Measurements from ENCODE around the gene CDC42SE2. TPM values are rescaled to one million over a fixed set of nuclear protein-coding genes. Genes with fewer than 3 reads are reported as not detected.

CDC42SE2 gene
- total RNA-seq, 6 donors from 2014 or later: 13.6 to 92.1 (median 36.5) TPM

DNA sequence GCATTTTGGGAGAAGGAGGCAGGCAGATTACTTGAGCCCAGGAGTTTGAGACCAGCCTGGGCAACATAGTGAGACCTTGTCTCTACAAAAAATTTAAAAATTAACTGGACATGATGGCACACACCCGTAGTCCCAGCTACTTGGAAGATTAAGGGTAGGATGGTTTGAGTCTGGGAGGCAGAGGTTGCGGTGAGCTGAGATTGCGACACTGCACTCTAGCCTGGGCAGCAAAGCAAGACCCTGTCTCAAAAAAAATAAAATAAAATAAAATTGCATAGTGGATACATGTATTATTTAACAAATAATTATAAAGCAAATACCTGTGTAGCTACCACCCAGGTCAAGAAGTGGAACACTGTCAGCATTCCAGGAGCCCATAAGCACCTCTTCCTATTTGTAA, 90.1 kb downstream of the CDC42SE2 start:
- no peak overlapping the region for H3K27ac ChIP-seq
- no peaks in the 10 kb centered on the region for H3K36me3 ChIP-seq
- TF ChIP-seq, protein P1, sequence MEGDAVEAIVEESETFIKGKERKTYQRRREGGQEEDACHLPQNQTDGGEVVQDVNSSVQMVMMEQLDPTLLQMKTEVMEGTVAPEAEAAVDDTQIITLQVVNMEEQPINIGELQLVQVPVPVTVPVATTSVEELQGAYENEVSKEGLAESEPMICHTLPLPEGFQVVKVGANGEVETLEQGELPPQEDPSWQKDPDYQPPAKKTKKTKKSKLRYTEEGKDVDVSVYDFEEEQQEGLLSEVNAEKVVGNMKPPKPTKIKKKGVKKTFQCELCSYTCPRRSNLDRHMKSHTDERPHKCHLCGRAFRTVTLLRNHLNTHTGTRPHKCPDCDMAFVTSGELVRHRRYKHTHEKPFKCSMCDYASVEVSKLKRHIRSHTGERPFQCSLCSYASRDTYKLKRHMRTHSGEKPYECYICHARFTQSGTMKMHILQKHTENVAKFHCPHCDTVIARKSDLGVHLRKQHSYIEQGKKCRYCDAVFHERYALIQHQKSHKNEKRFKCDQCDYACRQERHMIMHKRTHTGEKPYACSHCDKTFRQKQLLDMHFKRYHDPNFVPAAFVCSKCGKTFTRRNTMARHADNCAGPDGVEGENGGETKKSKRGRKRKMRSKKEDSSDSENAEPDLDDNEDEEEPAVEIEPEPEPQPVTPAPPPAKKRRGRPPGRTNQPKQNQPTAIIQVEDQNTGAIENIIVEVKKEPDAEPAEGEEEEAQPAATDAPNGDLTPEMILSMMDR (IDR thresholded peaks at IDR 0.05): no peak
- no peak for TF ChIP-seq POLR2AphosphoS5 (IDR thresholded peaks at IDR 0.05)
- no peaks in the 10 kb centered on the region for H3K9me3 ChIP-seq
- H3K27me3 ChIP-seq: no peaks in the 10 kb centered on the region
- 88 to 92% methylated on average over 3 of the region's 3 CpGs for WGBS, 2 donors
- H3K4me3 ChIP-seq: no peak overlapping the region
- ATAC-seq (ENCODE audit: low FRiP score in 2 of 2) (no peak), DNase-seq (no peak)
- peaks cover 0 to 22% (median 10%) of the 10 kb centered on the region in 4 donors for H3K4me1 ChIP-seq

DNA sequence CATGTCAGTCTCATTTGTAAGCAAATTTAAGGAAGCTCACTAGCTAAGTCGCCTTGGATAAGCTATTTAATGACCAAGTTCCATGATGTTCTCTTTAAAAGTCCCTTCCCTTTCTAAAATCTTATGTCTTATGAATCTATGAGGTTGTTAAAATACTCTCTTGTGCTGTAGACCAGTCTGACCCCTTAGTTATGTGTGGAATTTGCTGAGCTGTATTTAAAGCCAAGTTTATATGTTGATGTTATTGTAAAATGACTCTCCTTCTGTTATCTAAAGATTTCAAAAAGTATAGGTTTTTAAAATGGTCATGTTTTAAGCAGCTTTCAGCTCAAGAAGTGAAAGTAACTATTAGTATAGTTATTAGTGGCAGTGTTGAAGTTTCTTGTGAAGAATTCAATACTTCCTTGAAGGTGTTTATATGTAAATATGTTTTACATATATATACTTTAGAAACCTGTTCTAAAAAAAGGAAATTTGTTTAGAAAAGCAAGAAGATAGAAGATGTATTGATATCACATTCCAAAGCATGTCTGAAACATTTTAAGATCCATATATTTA, 92.2 kb downstream of the CDC42SE2 start:
- peaks cover 0 to 8% (median 0%) of the 10 kb centered on the region in 4 donors for H3K36me3 ChIP-seq

DNA sequence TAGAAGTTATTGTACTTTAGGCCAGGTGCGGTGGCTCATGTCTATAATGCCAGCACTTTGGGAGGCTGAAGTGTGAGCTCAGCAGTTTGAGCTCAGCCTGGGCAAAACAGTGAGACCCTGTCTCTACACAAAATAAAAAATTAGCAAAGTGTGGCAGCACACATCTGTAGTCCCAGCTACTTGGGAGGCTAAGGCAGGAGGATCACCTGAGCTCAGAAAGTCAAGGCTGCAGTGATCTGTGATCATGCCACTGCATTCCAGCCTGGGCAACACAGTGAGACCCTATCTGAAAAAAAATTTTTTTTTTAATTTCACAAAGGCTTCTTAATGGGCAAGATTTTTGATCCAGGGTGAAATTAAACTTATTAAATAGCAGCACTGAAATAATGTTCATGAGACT, 92.8 kb downstream of the CDC42SE2 start:
- no peak for DNase-seq
- 78 to 92% methylated on average over 1 of the region's 1 CpG for WGBS, 2 donors
- TF ChIP-seq EP300 (IDR thresholded peaks at IDR 0.05) (no peak), POLR2AphosphoS5 (IDR thresholded peaks at IDR 0.05) (no peak), POLR2A (IDR thresholded peaks at IDR 0.05) (no peak)
- TF ChIP-seq, protein P1 (IDR thresholded peaks at IDR 0.05): no peak
- no peak for ATAC-seq (ENCODE audit: low FRiP score in 2 of 2)
- H3K27me3 ChIP-seq: no peaks in the 10 kb centered on the region
- H3K36me3 ChIP-seq: peaks cover 0 to 8% (median 0%) of the 10 kb centered on the region in 4 donors
- H3K4me1 ChIP-seq: peaks cover 0 to 22% (median 10%) of the 10 kb centered on the region in 4 donors
- no peak overlapping the region for H3K4me3 ChIP-seq
- no peak overlapping the region for H3K27ac ChIP-seq
- no peaks in the 10 kb centered on the region for H3K9me3 ChIP-seq

More for the DNA sequence above, 92.2 kb downstream of the CDC42SE2 start:
- Histone ChIP-seq H3K4me1 (peaks cover 0 to 22% (median 10%) of the 10 kb centered on the region in 4 donors), H3K9me3 (no peaks in the 10 kb centered on the region), H3K4me3 (no peak overlapping the region), H3K27me3 (no peaks in the 10 kb centered on the region), H3K27ac (no peak overlapping the region)
- no peak for DNase-seq
- no peak for ATAC-seq (ENCODE audit: low FRiP score in 2 of 2)
- WGBS, 2 donors: 44 to 50% methylated on average over 1 of the region's 1 CpG
- TF ChIP-seq EP300 (IDR thresholded peaks at IDR 0.05): no peak

DNA sequence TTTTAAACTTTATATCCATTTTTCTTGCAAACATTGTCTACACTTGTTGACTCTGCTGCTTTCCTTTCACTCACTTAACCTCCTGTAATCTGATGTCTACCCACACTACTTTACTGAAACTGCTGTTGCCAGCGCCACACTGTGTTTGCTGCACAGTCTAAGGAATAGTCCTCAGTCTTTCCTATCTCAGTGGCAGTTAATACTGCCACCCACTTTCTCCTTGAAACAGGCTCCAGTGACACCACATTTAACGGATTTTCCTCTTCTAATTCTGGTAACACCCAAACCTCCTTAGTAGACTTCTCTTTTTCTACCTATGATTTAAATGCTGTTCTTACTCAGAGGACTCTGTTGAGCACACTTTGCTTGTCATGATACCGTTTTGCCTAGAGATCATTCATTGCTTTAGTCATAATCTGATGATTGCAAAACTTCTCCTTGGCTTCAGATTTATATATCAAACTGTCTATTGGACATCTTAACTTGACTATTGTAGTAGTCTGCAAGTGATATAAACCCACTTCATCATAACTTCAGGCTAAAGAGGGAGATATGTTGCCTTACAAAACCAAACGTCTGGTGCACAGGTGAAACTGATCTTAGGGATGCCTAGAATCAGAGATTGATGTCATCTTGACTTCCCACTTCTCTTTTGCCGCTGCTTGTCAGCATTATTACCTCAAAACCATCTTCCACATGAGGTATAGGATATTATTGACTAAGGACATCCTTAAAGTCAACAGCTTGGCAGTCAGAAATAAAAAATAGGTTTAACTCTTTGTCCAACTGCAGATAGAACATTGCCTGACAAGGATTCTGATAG, 94.1 kb downstream of the CDC42SE2 start:
- WGBS, 2 donors: 56 to 70% methylated on average over 5 of the region's 5 CpGs
- no peak for ATAC-seq (ENCODE audit: low FRiP score in 2 of 2)

More for the DNA sequence above, 94.1 kb downstream of the CDC42SE2 start:
- no peak overlapping the region for H3K27ac ChIP-seq
- H3K4me3 ChIP-seq: no peak overlapping the region
- peaks cover 0 to 8% (median 0%) of the 10 kb centered on the region in 4 donors for H3K36me3 ChIP-seq
- H3K4me1 ChIP-seq: peaks cover 0 to 22% (median 10%) of the 10 kb centered on the region in 4 donors
- no peak for TF ChIP-seq POLR2AphosphoS5 (IDR thresholded peaks at IDR 0.05)
- no peak for TF ChIP-seq EP300 (IDR thresholded peaks at IDR 0.05)
- TF ChIP-seq POLR2A (IDR thresholded peaks at IDR 0.05): no peak
- TF ChIP-seq, protein P1 (IDR thresholded peaks at IDR 0.05): no peak
- DNase-seq: no peak
- H3K27me3 ChIP-seq: no peaks in the 10 kb centered on the region
- no peaks in the 10 kb centered on the region for H3K9me3 ChIP-seq
